ENCODE results near the gene LONP1.

The LONP1 gene

DNA sequence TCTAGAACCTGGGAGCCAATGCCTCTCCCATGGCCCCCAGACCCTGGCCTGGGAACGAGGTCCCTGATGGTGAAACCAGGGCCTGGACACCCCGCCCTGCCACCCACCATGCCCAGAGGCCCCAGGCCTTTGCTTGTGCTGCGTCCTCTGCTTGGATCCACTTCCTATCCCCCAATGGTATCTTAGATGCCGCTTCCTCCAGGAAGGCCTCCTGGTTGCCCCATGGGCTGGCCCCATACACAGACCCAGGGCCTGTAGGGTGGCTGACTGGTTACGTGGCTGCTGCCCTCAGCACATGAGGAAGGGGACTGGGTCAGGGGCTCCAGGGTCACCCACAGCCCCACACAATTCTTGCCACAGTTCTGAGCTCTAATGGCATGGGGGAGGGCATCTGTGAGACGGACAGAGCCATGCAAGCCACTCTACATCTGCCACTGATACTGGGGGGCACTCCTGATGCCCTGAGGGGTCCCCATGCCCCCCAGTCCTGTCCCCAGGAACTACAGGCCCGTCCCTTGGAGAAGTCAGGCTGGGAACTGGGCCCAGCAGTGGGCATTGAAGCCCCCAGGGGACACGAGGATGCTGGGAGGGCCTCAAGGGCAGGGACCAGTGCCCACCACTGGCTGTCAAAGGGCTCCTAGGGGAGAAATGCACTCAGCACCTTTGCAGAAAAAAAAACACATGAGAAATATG, 24.8 kb downstream of the LONP1 start:
- H3K4me3 ChIP-seq (ENCODE audit: low read depth, low read length), result no peak overlapping the region
- TF ChIP-seq, protein P1, sequence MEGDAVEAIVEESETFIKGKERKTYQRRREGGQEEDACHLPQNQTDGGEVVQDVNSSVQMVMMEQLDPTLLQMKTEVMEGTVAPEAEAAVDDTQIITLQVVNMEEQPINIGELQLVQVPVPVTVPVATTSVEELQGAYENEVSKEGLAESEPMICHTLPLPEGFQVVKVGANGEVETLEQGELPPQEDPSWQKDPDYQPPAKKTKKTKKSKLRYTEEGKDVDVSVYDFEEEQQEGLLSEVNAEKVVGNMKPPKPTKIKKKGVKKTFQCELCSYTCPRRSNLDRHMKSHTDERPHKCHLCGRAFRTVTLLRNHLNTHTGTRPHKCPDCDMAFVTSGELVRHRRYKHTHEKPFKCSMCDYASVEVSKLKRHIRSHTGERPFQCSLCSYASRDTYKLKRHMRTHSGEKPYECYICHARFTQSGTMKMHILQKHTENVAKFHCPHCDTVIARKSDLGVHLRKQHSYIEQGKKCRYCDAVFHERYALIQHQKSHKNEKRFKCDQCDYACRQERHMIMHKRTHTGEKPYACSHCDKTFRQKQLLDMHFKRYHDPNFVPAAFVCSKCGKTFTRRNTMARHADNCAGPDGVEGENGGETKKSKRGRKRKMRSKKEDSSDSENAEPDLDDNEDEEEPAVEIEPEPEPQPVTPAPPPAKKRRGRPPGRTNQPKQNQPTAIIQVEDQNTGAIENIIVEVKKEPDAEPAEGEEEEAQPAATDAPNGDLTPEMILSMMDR (IDR thresholded peaks at IDR 0.05; ENCODE audit: borderline replicate concordance, insufficient read depth, low read depth, low read length), result no peak

DNA sequence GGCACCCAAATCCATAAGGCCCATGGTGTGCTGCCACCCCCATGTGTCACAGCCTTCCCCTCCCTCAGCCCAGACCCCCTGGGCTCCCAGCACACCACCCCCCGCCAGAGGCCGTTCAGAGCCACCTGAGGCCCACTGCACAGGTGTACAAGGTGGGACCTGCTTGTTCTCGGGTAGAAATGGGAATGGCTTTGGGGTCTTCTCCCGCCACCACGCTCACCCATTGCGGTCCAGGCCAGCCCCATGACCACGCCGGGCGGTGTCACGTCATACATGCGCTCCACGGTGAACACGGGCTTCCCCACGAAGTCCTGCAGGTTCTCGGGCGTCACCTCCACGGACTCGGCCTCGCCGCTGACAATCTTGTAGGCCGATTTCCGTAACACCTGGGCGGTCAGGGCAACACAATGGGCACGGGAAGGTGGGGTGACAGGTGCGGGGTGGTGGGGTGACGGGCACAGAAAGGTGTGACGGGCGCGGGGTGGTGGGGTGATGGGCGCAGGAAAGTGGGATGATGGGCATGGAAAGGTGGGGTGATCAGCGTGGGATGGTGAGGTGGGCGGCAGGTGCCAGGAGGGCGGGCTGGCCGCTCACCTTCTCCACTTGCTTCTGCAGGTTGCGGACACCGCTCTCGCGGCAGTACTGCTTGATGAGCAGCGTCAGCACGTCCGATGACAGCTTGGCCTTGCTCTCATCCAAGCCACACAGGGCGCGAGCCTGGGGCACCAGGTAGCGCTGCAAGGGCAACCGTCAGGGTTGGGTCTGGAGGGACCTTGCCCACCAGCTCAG, 25.6 kb downstream of the LONP1 start:
- H3K4me3 ChIP-seq (ENCODE audit: low read depth, low read length), result no peak overlapping the region
- TF ChIP-seq, protein P1 (IDR thresholded peaks at IDR 0.05; ENCODE audit: borderline replicate concordance, insufficient read depth, low read depth, low read length), result no peak

DNA sequence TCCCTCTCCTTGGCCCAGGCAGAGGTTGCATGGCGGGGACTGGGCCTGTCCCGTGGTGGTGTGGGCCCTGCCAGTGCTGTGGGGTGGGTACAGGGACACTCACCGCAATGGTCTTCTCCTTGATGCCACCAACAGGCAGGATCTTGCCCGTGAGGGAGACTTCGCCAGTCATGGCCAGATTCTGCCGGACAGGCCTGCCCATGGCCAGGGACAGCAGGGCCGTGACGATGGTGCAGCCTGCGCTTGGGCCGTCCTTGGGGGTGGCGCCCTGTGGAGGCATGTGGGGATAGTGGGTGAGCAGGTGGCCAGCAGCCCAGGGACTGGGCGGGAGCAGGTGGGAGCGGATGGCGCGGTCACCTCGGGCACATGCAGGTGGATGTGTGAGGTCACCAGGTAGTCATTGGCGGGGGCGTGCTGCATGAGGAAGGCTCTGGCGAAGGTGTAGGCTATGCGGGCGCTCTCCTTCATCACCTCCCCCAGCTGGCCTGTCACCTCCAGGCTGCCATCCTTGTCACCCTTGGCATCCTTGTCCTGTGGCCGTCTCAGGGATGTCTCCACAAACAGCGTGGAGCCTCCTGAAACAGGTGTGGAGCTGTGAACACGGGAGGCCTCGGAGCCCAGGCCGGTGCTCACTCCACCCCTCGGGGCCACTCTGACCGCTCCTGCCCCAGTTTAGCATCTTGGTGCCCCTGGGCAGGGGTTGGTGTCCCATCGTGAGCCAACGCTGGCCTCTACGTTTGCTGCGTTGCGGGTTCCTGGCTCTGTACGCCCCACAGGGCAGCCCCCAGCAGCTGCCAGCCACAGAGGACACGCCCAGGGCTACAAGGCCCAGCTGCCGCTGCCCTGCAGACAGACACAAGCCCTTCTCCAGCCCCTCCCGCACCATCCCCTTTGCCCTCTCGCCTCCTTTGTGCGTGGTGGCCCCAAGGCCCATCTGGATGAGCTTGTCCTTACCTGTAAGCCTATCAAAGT, 26.5 kb downstream of the LONP1 start:
- H3K4me3 ChIP-seq (ENCODE audit: low read depth, low read length), result no peak overlapping the region
- TF ChIP-seq, protein P1 (IDR thresholded peaks at IDR 0.05; ENCODE audit: borderline replicate concordance, insufficient read depth, low read depth, low read length), result no peak

DNA sequence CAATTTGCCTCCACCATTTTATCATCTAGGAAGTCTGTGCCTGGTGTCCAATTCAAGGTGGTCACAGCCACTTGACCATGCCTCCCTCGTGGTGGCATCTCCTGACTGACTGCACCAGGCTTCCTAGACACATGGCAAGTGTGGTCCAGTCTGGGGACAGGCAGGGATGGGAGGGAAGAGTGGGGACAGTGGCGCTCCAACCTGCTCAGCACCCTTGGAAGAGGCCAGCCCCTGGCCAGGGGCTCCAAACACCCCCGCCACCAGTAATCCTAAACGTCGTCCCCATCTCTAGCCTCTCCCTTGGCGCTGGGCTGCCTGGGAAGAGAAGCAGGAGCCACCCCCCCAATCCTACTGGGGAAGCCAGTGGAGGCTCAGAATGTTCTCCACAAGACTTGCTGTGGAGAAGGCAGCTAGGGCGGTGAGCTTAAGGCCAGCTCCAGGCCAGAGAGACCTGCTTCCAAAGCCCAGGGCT, 27.2 kb downstream of the LONP1 start:
- no peak overlapping the region for H3K4me3 ChIP-seq (ENCODE audit: low read depth, low read length)

DNA sequence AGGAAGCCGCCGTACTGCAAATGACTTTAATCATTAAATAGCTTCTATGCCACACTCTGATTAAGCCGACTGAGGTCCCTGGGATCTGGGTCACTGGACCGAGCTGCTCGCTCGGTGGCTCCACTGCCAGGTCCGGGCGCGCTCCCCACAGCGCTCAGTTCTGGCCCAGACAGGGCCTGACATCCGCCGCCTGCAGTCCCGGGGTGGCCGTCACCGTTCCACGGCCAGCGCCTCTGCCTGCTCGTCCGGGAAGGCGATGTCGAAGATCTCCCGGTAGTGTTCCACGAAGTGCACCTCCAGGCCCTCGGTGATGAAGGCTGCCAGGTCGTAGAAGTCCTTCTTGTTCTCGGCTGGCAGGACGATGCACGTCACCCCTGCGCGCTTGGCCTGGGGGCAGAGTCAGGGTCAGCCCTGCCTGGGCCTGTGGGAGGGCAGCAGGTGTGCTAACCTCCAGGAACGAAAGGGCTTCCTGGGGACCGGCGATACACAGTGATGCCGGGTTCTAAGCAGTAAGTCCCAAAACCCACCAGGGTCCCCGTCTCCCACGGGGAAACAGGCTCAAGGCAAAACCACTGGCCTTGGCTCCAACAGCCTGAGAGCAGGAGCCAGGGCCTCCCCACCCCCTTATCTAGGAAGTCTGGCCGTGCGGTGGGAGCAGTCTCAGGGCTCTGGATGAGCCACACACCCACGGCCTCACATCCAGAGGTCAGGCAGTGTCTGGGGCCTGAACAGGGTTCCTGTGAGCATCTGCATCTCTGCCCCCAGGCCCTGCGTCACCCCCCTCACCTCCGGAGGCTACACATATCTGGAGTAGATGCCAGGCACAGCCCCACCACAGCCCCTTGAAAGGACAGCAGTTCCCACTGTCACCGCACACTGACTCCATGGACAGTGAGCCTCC, 27.9 kb downstream of the LONP1 start:
- TF ChIP-seq, protein P1 (IDR thresholded peaks at IDR 0.05; ENCODE audit: borderline replicate concordance, insufficient read depth, low read depth, low read length), result no peak

More for the DNA sequence above, 27.2 kb downstream of the LONP1 start:
- TF ChIP-seq, protein P1 (IDR thresholded peaks at IDR 0.05; ENCODE audit: borderline replicate concordance, insufficient read depth, low read depth, low read length), result no peak

More for the DNA sequence above, 27.9 kb downstream of the LONP1 start:
- H3K4me3 ChIP-seq (ENCODE audit: low read depth, low read length), result peak overlapping the region; percentile 89

All from GM12875 (cell line).